Tibial nerve (tissue), 4 donors: ENCODE results near the gene NPAS1.

Source experiments
- CTCF ChIP-seq, 5 experiments: fragments of 200-600 bp in 3 of 5; fragments of 450-650 bp in 2 of 5; sonication (generic) in 3 of 5; IDR thresholded peaks; one replicate each; pipeline ENCODE4 v1.5.1; 2016 to 2019; ENCODE audit warnings: antibody characterized with exemption in 5 of 5, mild to moderate bottlenecking in 3 of 5, moderate library complexity in 2 of 5
- EP300 ChIP-seq, 2 donors: sonication (generic); formaldehyde crosslinking; IDR thresholded peaks; one replicate each; pipeline ENCODE4 v1.6.1; 2017; ENCODE audit warnings: antibody characterized with exemption in 2 of 2, mild to moderate bottlenecking in 1 of 2
- POLR2A ChIP-seq, 2 donors: fragments of 450-650 bp; IDR thresholded peaks; one replicate each; pipeline ENCODE4 v1.6.1; 2017; ENCODE audit warnings: antibody characterized with exemption in 2 of 2, mild to moderate bottlenecking in 2 of 2, moderate library complexity in 2 of 2

- TF ChIP-seq CTCF (IDR thresholded peaks at IDR 0.05) = no peak
- TF ChIP-seq POLR2A (IDR thresholded peaks at IDR 0.05) = no peak
- TF ChIP-seq EP300 (IDR thresholded peaks at IDR 0.05) = no peak
These were observed 29.7 kb downstream of the NPAS1 start for GRCh38 chr19:47049307-47049700.
